PC-9 (cell line): ENCODE measurements around the gene DENND6A. TPM values are rescaled to one million over a fixed set of nuclear protein-coding genes. Genes with fewer than 3 reads are reported as not detected.
A peak's percentile ranks its signal among the peaks of the same experiment; 100 is the strongest.

ENCODE experiments used
- BruUV-seq: library from RNA; stranded (reverse); fragments of 400-500 nt; replicated peaks from 2 replicates; lab custom pipeline; 2021; lab: Mats Ljungman, UMichigan
- CTCF ChIA-PET: fragments of 300-600 bp; sonication (Branson Sonifier 250); formaldehyde crosslinking; loops from one replicate; lab custom pipeline; 2022; ENCODE audit warnings: antibody characterized with exemption; lab: Charles Lee
- POLR2A ChIA-PET: fragments of 300-600 bp; sonication (Branson Sonifier 250); formaldehyde crosslinking; loops from one replicate; lab custom pipeline; 2022; ENCODE audit warnings: antibody characterized with exemption; ENCODE audit not compliant: unreplicated experiment; lab: Charles Lee
- DNase-seq, 2 experiments: peaks; one replicate each; pipeline versions ENCODE4 v3.0.0 to v3.0.0-alpha.2; 2015 to 2022; ENCODE audit warnings: mixed read lengths in 1 of 2
- H2AFZ ChIP-seq: fragments of 200-600 bp; sonication (generic); 2 replicates; pipeline ENCODE4 v1.8.1; 2017; ENCODE audit warnings: antibody characterized with exemption
- H3F3A ChIP-seq: fragments of 200-600 bp; sonication (generic); 2 replicates; pipeline ENCODE4 v1.8.1; 2017; ENCODE audit warnings: antibody characterized with exemption, mild to moderate bottlenecking, low read depth; ENCODE audit not compliant: insufficient read depth
- H3K27ac ChIP-seq: fragments of 200-600 bp; sonication (generic); 2 replicates; pipeline ENCODE4 v1.6.1; 2016; ENCODE audit warnings: mixed run types
- H3K27me3 ChIP-seq: fragments of 200-600 bp; sonication (generic); 2 replicates; pipeline ENCODE4 v1.6.1; 2016; ENCODE audit warnings: low read depth, mixed run types; ENCODE audit not compliant: insufficient read depth
- H3K36me3 ChIP-seq: fragments of 200-600 bp; sonication (generic); 2 replicates; pipeline ENCODE4 v1.6.1; 2016; ENCODE audit warnings: low read depth, mixed run types
- H3K4me1 ChIP-seq: fragments of 200-600 bp; sonication (generic); replicated peaks from 2 replicates; pipeline ENCODE4 v1.6.1; 2016; ENCODE audit warnings: mixed run types; ENCODE audit not compliant: insufficient read depth
- H3K4me2 ChIP-seq: fragments of 200-600 bp; sonication (generic); 2 replicates; pipeline ENCODE4 v1.6.1; 2017; ENCODE audit warnings: mixed run types
- H3K4me3 ChIP-seq: fragments of 200-600 bp; sonication (generic); 2 replicates; pipeline ENCODE4 v1.6.1; 2016; ENCODE audit warnings: mixed run types
- H3K79me2 ChIP-seq: fragments of 200-600 bp; sonication (generic); 2 replicates; pipeline ENCODE4 v1.6.1; 2017; ENCODE audit warnings: low read depth, mixed run types
- H3K9me2 ChIP-seq: fragments of 200-600 bp; sonication (generic); 2 replicates; pipeline ENCODE4 v1.8.1; 2017; ENCODE audit warnings: mild to moderate bottlenecking; ENCODE audit not compliant: insufficient read depth
- H3K9me3 ChIP-seq: fragments of 200-600 bp; sonication (generic); 2 replicates; pipeline ENCODE4 v1.8.1; 2016; ENCODE audit warnings: low read depth; ENCODE audit not compliant: insufficient read depth
- H4K20me1 ChIP-seq: fragments of 200-600 bp; sonication (generic); 2 replicates; pipeline ENCODE4 v1.8.1; 2017; ENCODE audit not compliant: insufficient read depth
- CTCF ChIP-seq: fragments of 200-600 bp; sonication (generic); conservative IDR thresholded peaks from 2 replicates; pipeline ENCODE4 v1.6.1; 2017; ENCODE audit warnings: mixed run types, antibody characterized with exemption, mild to moderate bottlenecking, moderate library complexity
- EZH2 ChIP-seq: fragments of 200-600 bp; sonication (generic); IDR thresholded peaks from 2 replicates; pipeline ENCODE4 v1.8.0; 2017; ENCODE audit warnings: antibody characterized with exemption, low read depth
- intact Hi-C: fragments of 100-400 bp; cut with micrococcal nuclease; formaldehyde crosslinking; loops from one replicate; pipeline ENCODE4 v1.10.0; 2022; ENCODE audit not compliant: unreplicated experiment
- total RNA-seq: library from RNA; stranded (reverse); gene quantifications from 2 replicates; pipeline ENCODE4 v1.2.3, GENCODE V29; 2021

Gene DENND6A
- total RNA-seq, 1 experiment from 2014 or later = 28.2 TPM

- POLR2A ChIA-PET = interaction anchor here (0.5 kb wide), 1 partner anchor 39 kb away, joined by 9 read pairs; no protein-coding TSS in a partner anchor
- CTCF ChIA-PET = no interaction called here
- Histone ChIP-seq H2AFZ (peak overlapping the region; percentile 39; the same call in 1 of the 2 replicates), H3K9me2 (no peaks in the 10 kb centered on the region), H3F3A (no peaks in the 10 kb centered on the region), H3K4me1 (peaks cover 7% of the 10 kb centered on the region), H4K20me1 (no peaks in the 10 kb centered on the region), H3K4me2 (no peak overlapping the region), H3K27me3 (no peaks in the 10 kb centered on the region), H3K4me3 (no peak overlapping the region), H3K27ac (no peak overlapping the region), H3K9me3 (no peaks in the 10 kb centered on the region), H3K79me2 (no peaks in the 10 kb centered on the region), H3K36me3 (no peaks in the 10 kb centered on the region)
- intact Hi-C loops = no loop called here
- DNase-seq = no peak
- TF ChIP-seq CTCF (no peak), EZH2 (no peak)
- BruUV-seq = no TSS peak
Measured at GRCh38 chr3:57727106-57727505, 34.2 kb upstream of the DENND6A start.

- Histone ChIP-seq H3K4me1 (peaks cover 7% of the 10 kb centered on the region), H3K27ac (no peak overlapping the region), H3K79me2 (no peaks in the 10 kb centered on the region), H3K9me2 (no peaks in the 10 kb centered on the region), H3K4me2 (no peak overlapping the region), H3K9me3 (no peaks in the 10 kb centered on the region), H2AFZ (no peak overlapping the region), H3F3A (no peaks in the 10 kb centered on the region), H4K20me1 (no peaks in the 10 kb centered on the region), H3K4me3 (no peak overlapping the region), H3K36me3 (no peaks in the 10 kb centered on the region), H3K27me3 (no peaks in the 10 kb centered on the region)
- no peak for DNase-seq
- intact Hi-C loops = no loop called here
- no peak for TF ChIP-seq EZH2
- no peak for TF ChIP-seq CTCF
- ChIA-PET CTCF (no interaction called here), POLR2A (interaction anchor here (0.5 kb wide), 1 partner anchor 38 kb away, joined by 9 read pairs; no protein-coding TSS in a partner anchor)
- BruUV-seq = no TSS peak
Measured at GRCh38 chr3:57726397-57726796, 33.5 kb upstream of the DENND6A start.

- no peaks in the 10 kb centered on the region for H3K36me3 ChIP-seq
- CTCF ChIA-PET = no interaction called here
- no peak for TF ChIP-seq EZH2
- no peak for TF ChIP-seq CTCF
- H3K27me3 ChIP-seq = no peaks in the 10 kb centered on the region
- no peak overlapping the region for H3K4me2 ChIP-seq
- no peaks in the 10 kb centered on the region for H3F3A ChIP-seq
- no peak overlapping the region for H3K4me3 ChIP-seq
- intact Hi-C loops = no loop called here
- H4K20me1 ChIP-seq = no peaks in the 10 kb centered on the region
- no peaks in the 10 kb centered on the region for H3K9me2 ChIP-seq
- no peaks in the 10 kb centered on the region for H3K79me2 ChIP-seq
- DNase-seq = no peak
- POLR2A ChIA-PET = no interaction called here
- no peaks in the 10 kb centered on the region for H3K4me1 ChIP-seq
- no peak overlapping the region for H3K27ac ChIP-seq
- no TSS peak for BruUV-seq
- no peak overlapping the region for H2AFZ ChIP-seq
- no peaks in the 10 kb centered on the region for H3K9me3 ChIP-seq
Measured at GRCh38 chr3:57718118-57718517, 25.2 kb upstream of the DENND6A start.
